Activated T-cell treated with anti-CD3 and anti-CD28 coated beads for 24 hours (primary cell): Measurements from ENCODE around the gene HOXD8.
A peak's percentile ranks its signal among the peaks of the same experiment; 100 is the strongest.

ENCODE experiments used
- DNase-seq: peaks from one replicate; pipeline ENCODE4 v3.0.0-alpha.2; 2020; ENCODE audit warnings: low read depth

Gene HOXD8

DNA sequence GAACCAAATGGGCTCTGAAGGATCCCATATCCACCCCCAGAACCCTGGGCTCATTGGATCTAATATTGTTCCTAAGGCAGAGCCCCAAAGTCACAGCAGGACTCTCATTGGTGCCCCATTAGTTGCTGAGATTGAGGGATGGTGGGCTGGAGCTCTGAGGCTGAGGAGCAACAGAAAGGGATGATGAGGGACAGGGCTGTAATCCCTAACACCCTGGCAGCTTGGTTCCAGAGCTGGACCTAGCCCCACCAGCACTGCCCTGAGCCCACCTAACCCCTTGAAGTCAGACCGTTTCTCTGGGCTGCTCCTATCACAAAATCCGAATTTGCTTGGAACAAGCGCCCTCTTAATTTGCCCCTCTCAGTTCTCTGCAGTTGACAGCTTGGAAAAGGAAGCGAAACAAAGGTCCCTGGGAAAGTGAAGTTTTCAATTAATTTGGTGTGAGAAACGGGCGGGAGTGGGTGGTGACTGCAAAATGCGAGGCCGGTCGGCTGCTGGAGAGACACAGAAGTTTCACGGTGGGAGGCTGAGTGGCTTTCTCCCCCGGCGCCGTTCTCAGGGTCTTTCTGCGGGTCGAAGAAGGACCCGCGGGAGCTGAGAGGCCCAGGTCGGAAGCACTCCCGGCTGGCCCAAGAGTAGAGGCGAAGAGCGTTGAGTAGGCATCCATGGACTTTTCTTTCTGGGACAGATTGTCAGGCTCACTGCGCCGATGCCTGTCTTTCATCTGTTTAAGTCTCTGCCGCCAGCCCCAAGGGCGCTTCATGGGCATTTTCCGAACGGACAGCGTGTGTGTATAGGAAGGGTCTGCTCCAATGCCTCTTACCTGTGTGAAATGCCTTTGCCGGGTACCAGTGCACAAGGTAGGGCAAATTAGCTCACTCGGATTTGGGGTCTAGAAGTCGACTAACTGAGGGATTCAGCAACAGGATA is 37.9 kb upstream of the HOXD8 start:
- DNase-seq = no peak

DNA sequence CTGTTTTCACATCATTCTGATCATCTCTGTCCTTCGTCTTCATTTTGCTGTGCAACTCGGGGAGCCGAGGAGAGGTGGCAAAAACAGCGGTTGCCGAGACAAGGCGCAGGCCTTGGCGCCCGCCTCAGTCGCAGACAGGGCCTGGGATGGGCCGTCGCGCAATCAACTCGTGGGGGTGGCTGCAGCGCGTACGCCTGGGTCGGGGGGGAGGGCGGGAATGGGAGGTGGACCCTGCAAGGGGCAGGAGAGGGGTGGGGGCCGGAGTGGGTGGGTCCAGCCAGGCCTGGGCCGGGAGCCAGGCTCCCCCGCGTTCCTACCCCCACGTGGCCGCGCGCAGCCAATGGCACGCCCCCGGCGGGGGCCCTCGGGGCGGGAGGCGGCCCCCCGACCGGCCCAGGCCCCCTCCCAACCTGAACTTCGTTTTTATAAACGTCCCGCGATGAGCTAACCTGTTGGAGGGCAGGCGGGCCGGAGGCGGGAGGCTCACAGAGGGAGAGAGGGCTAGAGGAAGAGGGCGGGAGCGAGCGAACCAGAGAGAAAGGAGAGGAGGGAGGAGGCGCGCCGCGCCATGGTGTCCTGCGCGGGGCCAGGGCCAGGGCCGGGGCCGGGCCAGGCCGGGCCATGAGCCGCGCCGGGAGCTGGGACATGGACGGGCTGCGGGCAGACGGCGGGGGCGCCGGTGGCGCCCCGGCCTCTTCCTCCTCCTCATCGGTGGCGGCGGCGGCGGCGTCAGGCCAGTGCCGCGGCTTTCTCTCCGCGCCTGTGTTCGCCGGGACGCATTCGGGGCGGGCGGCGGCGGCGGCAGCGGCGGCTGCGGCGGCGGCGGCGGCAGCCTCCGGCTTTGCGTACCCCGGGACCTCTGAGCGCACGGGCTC is 37.0 kb upstream of the HOXD8 start, which contains the start of gene HOXD13:
HOXD13 (plus strand) TSS at position 452 of the 875 bp plus-strand sequence; CDS start at position 622, 170 bp downstream.
- DNase-seq = no peak

DNA sequence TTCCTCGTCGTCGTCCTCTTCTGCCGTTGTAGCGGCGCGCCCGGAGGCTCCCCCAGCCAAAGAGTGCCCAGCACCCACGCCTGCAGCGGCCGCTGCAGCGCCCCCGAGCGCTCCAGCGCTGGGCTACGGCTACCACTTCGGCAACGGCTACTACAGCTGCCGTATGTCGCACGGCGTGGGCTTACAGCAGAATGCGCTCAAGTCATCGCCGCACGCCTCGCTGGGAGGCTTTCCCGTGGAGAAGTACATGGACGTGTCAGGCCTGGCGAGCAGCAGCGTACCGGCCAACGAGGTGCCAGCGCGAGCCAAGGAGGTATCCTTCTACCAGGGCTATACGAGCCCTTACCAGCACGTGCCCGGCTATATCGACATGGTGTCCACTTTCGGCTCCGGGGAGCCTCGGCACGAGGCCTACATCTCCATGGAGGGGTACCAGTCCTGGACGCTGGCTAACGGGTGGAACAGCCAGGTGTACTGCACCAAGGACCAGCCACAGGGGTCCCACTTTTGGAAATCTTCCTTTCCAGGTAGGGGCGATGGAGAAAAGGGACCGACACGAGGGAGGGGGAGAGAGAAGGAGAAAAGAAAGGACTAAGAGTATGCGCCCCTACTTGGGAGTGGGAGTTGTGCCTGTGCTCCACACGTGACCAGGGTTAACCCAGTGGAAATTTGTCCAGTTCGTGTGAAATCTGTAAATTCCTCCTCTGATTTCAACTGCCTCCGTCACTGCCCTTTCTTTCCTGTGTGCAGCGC is 36.2 kb upstream of the HOXD8 start:
- no peak for DNase-seq

GRCh38 chr2:176093898-176094249 is 35.6 kb upstream of the HOXD8 start:
- DNase-seq = no peak

GRCh38 chr2:176094349-176094748 is 35.2 kb upstream of the HOXD8 start:
- DNase-seq = no peak

GRCh38 chr2:176095421-176095820 is 34.1 kb upstream of the HOXD8 start:
- DNase-seq = no peak

- no peak for DNase-seq
These were observed 33.1 kb upstream of the HOXD8 start for GRCh38 chr2:176096243-176096985.

DNA sequence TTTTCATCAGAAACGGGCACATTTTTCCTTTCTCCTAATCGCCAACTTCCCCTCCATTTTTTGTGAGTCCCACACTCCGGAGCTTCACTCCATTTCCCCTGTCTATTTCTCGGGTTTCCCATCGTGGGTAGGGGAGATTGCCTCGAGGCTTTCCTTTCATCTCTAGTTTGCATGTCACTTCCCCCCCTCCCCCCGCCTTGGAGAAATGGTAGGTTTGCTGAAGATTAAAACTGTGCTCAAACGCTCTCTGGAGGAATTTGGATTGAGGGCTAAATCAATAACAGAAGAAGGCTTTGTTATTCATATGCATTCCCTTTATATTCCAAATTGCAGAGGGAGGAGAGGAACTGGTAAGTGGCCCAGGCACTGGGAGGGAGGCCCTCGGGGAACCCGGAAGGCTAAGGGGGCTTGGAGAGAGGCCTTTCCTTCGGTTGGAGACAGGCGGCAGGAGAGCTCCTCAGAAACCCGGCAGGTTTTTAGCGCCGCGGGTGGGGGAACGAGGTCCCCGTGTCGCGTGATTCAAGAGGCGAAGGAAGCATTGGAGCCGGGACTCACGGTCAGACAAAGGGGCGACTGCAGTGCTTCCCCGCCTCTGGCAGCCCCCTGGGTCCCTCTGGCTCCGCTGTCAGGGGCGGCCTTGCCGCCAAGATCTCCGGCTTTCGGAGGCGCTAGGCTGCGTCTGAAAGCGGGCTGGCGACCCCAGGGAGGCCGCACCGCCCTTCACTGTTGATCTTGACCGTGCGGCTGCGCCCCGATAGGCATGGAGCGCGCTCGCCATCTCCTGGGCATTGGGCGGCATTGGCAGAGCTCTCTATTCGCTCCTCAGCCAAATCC is 32.3 kb upstream of the HOXD8 start:
- peak; percentile 40 for DNase-seq

GRCh38 chr2:176097820-176098365 is 31.6 kb upstream of the HOXD8 start:
- DNase-seq = no peak

DNA sequence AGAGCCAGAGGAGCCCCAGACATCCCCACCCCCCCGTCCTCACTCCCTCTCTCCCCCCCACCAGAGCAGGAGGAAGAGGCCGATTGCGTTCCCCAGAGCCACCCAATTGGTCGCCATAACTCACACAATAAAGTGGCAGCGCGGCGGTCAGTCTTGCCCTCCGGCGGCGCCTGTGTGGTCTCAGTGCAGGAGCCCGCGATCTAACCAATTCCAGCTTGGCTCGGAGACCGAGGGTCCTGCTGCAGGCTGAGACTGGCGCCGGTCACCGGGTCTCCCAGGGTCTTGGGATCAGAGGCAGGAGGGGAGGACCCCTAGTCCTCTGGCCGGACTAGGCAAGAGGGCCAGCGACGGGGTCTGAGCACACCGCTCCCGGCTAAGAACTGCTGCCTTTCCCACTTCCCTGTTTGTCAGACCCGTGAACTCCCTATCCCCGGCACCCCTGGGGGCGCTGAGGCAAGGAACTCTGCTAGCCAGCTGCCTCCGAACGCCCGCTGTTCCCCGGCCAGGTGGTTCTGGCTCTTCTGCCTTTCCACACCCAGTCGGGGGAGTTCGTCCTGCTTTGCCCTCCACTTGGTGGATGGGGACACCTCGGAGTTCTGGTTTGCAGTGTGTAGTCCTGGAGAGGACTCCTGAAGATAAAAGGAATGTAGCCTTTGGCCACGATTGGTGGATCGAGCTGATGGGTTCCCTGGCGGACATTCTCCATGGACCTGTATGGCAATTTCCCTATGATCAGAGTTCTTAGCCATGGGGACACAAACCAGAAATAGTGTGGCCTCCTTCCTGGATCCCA is 30.9 kb upstream of the HOXD8 start:
- no peak for DNase-seq

GRCh38 chr2:176099159-176099727 is 30.3 kb upstream of the HOXD8 start:
- DNase-seq = no peak

- DNase-seq = no peak
These were observed 29.6 kb upstream of the HOXD8 start, which contains the start of gene HOXD12 for GRCh38 chr2:176099728-176100546. TSS of gene HOXD12 (plus strand) at chr2:176099795. CDS start at chr2:176099802, 7 bp downstream.

- no peak for DNase-seq
These were observed 28.9 kb upstream of the HOXD8 start for GRCh38 chr2:176100547-176101140.

DNA sequence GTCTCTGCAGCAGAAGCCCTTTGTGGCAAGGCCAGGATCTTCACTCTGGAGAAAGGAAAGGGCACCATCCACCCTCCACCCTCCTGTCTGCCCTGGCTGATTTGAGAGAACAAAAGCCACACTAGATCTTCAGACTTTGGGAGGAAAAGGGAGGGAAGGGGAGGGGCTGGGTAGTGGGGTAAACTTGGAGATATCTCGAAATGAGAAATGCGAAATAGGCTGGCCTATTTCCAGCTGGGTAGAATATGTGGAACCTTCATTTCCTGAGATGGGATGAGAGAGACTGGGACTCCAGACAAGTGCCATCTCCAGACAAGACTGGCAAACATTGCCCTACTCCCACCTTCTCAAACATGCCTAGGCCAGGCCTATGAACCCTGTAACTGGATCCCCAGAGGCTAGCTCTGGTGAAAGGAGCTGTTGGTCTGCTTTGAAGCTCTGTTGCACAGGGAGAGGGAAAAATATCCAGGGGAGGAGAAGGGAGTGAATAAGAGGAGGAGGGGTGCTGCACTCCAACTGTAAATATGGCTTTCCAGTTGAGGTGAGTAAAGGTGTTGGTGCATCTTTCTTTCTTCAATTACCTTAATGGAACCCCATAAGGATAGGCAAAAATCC is 28.2 kb upstream of the HOXD8 start:
- DNase-seq = no peak

- DNase-seq = no peak
These were observed 27.7 kb upstream of the HOXD8 start for GRCh38 chr2:176101842-176102241.

DNA sequence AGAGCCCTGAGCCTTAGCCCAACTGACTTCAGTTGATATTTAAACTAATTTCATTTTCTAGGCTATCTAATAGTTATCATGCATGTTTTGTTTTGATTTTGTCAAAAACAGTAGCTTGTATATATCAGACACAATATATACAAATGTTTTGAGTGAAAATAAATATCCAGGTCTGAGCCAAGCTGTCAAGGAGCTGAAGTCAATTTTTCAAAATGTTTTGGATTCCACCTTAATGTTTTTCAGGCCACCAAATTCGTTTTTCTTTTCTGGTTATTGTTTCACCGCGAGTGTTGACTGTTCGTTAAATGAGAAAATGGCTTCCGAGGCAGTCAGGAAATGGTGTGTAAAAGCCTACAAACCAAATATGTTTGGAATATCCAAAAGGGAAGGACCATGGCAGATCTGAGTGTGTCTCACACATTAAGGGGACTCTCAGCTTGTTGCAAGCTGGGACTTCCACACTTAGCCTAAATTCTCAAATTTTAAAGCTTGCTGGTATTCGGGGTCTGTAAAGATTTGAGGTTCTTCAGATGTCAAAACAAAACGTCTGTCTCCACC is 27.1 kb upstream of the HOXD8 start:
- DNase-seq = no peak

DNA sequence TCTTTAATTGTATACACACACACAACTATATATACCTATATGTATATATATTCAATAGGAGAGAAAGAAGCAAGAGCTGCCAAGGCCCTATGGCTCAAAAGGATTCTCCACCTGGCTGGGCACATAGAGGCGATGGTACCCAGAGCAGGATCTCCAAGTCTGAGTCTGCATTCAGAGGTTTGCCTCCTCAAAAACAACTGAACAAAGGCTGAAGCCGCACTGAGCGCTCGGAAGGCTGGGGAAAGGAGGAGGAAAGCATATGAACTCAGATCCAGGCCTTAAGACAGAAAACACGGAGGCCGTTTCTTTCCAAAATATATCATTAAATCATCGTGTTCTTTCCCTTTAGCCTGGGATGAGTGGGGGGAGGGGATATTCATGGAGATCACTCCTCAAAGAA is 26.3 kb upstream of the HOXD8 start:
- DNase-seq = no peak
